Glutamatergic neuron (in vitro differentiated cells): ENCODE measurements around the gene HEPN1. TPM values are rescaled to one million over a fixed set of nuclear protein-coding genes. Genes with fewer than 3 reads are reported as not detected.

Experiments used
- DNase-seq: peaks from one replicate; pipeline ENCODE4 v3.0.0; 2022
- H3K27ac Mint-ChIP-seq: one replicate; pipeline ENCODE4 v1.8.0; 2020; ENCODE audit warnings: mild to moderate bottlenecking, mixed read lengths, inconsistent platforms; ENCODE audit not compliant: unreplicated experiment
- H3K27me3 Mint-ChIP-seq: one replicate; pipeline ENCODE4 v1.8.0; 2020; ENCODE audit warnings: mild to moderate bottlenecking, moderate library complexity, mixed read lengths, inconsistent platforms; ENCODE audit not compliant: unreplicated experiment
- H3K36me3 Mint-ChIP-seq: one replicate; pipeline ENCODE4 v1.8.0; 2020; ENCODE audit warnings: mild to moderate bottlenecking, mixed read lengths, inconsistent platforms; ENCODE audit not compliant: unreplicated experiment
- H3K4me1 Mint-ChIP-seq: one replicate; pipeline ENCODE4 v1.8.0; 2020; ENCODE audit warnings: mild to moderate bottlenecking, low read depth, mixed read lengths, inconsistent platforms; ENCODE audit not compliant: unreplicated experiment
- H3K4me3 Mint-ChIP-seq: one replicate; pipeline ENCODE4 v1.8.0; 2020; ENCODE audit warnings: mild to moderate bottlenecking, mixed read lengths, inconsistent platforms; ENCODE audit not compliant: unreplicated experiment
- H3K9me3 Mint-ChIP-seq: one replicate; pipeline ENCODE4 v1.8.0; 2020; ENCODE audit warnings: mild to moderate bottlenecking, moderate library complexity, mixed read lengths, inconsistent platforms; ENCODE audit not compliant: unreplicated experiment
- CTCF ChIP-seq: fragments of 200-600 bp; sonication (generic); IDR thresholded peaks from one replicate; pipeline ENCODE4 v1.5.0; 2021; ENCODE audit not compliant: partially characterized antibody, unreplicated experiment
- total RNA-seq: library from RNA; stranded (reverse); fragmentation: NEBNext Ultra II Directional; extraction: Animal tissue kit (Norgen Biotek cat#: 25700); gene quantifications from one replicate; pipeline ENCODE4 v1.2.1, GENCODE V29; 2021; ENCODE audit not compliant: unreplicated experiment

Gene HEPN1
- total RNA-seq, 1 donor from 2014 or later: not detected

- peaks cover 3% of the 10 kb centered on the region for H3K9me3 Mint-ChIP-seq
- no peak overlapping the region for H3K4me3 Mint-ChIP-seq
- H3K36me3 Mint-ChIP-seq: no peaks in the 10 kb centered on the region
- peaks cover 5% of the 10 kb centered on the region for H3K4me1 Mint-ChIP-seq
- H3K27me3 Mint-ChIP-seq: peaks cover 3% of the 10 kb centered on the region
- H3K27ac Mint-ChIP-seq: no peak overlapping the region
- no peak for DNase-seq
- no peak for TF ChIP-seq CTCF
These were observed 23.5 kb upstream of the HEPN1 start for GRCh38 chr11:124895471-124895971.

- Mint-ChIP-seq H3K4me1 (peaks cover 1% of the 10 kb centered on the region), H3K36me3 (no peaks in the 10 kb centered on the region), H3K4me3 (no peak overlapping the region), H3K9me3 (peaks cover 3% of the 10 kb centered on the region), H3K27ac (no peak overlapping the region), H3K27me3 (peaks cover 3% of the 10 kb centered on the region)
- DNase-seq: no peak
- no peak for TF ChIP-seq CTCF
These were observed 22.8 kb upstream of the HEPN1 start for GRCh38 chr11:124896071-124896750.

GRCh38 chr11:124896821-124897391, 22.1 kb upstream of the HEPN1 start:
- Mint-ChIP-seq H3K9me3 (peaks cover 3% of the 10 kb centered on the region), H3K4me1 (no peaks in the 10 kb centered on the region), H3K27ac (no peak overlapping the region), H3K4me3 (no peak overlapping the region), H3K36me3 (no peaks in the 10 kb centered on the region), H3K27me3 (peaks cover 3% of the 10 kb centered on the region)
- TF ChIP-seq CTCF: no peak
- no peak for DNase-seq

- Mint-ChIP-seq H3K4me3 (no peak within 1 kb of the TSS), H3K4me1 (no peaks in the 10 kb centered on the region), H3K9me3 (peaks cover 3% of the 10 kb centered on the region), H3K27ac (no peak within 1 kb of the TSS), H3K36me3 (no peaks in the 10 kb centered on the region), H3K27me3 (peaks cover 3% of the 10 kb centered on the region)
- no peak for TF ChIP-seq CTCF
- no peak for DNase-seq
These were observed 21.3 kb upstream of the HEPN1 start, which contains the start of gene ROBO4 for GRCh38 chr11:124897674-124898262. ROBO4 (minus strand) TSS chr11:124897865; CDS start chr11:124897795, 70 bp downstream.

GRCh38 chr11:124898263-124898680, 20.8 kb upstream of the HEPN1 start:
- H3K27ac Mint-ChIP-seq: no peak overlapping the region
- no peak for DNase-seq
- peaks cover 3% of the 10 kb centered on the region for H3K9me3 Mint-ChIP-seq
- no peak for TF ChIP-seq CTCF
- H3K4me1 Mint-ChIP-seq: no peaks in the 10 kb centered on the region
- no peak overlapping the region for H3K4me3 Mint-ChIP-seq
- H3K27me3 Mint-ChIP-seq: peaks cover 3% of the 10 kb centered on the region
- no peaks in the 10 kb centered on the region for H3K36me3 Mint-ChIP-seq
